Left lung (tissue), 10 donors: ENCODE measurements around the gene SLC33A1. TPM values are rescaled to one million over a fixed set of nuclear protein-coding genes. Genes with fewer than 3 reads are reported as not detected.
"Not testable (repeated sequence)": the region's sequence is repeated elsewhere in the genome, so short reads cannot be mapped to it uniquely, and the experiment has no call there.

Experiments
- ATAC-seq: fragments of 200-7000 bp; cut with Tn5 transposase; one replicate; pipeline ENCODE4 v1.9.1; 2020; ENCODE audit warnings: moderate library complexity
- DNase-seq, 4 donors: peaks; one replicate each; pipeline ENCODE4 v3.0.0-alpha.2; 2013 to 2020
- H3K27ac ChIP-seq, 2 donors: fragments of 200-600 bp; sonication (generic) in 1 of 2; one replicate each; pipeline versions ENCODE4 v1.5.0 to v1.8.0; 2020 to 2021
- H3K27me3 ChIP-seq, 2 donors: fragments of 200-600 bp; sonication (generic) in 1 of 2; one replicate each; pipeline versions ENCODE4 v1.5.0 to v1.8.0; 2020 to 2021
- H3K36me3 ChIP-seq, 2 donors: fragments of 200-600 bp; sonication (generic) in 1 of 2; one replicate each; pipeline versions ENCODE4 v1.5.0 to v1.8.0; 2020 to 2021
- H3K4me1 ChIP-seq, 2 donors: fragments of 200-600 bp; one replicate each; pipeline ENCODE4 v1.8.0; 2021
- H3K4me3 ChIP-seq, 2 donors: fragments of 200-600 bp; sonication (generic) in 1 of 2; one replicate each; pipeline versions ENCODE4 v1.5.0 to v1.8.0; 2020 to 2021; ENCODE audit warnings: mild to moderate bottlenecking in 1 of 2
- H3K9me3 ChIP-seq, 2 donors: fragments of 200-600 bp; sonication (generic) in 1 of 2; one replicate each; pipeline versions ENCODE4 v1.5.0 to v1.8.0; 2020 to 2021
- intact Hi-C, 2 donors: fragments of 100-400 bp; cut with DNase I; formaldehyde crosslinking; loops; one replicate each; pipeline versions ENCODE4 v1.11.2 to v1.14.2; 2022
- polyA plus RNA-seq, 6 donors: library from polyadenylated mRNA; unstranded; fragments of 120-200 nt; gene quantifications; one replicate each; pipeline ENCODE4 v1.2.1, GENCODE V29; 2013; ENCODE audit not compliant: insufficient read length in 6 of 6
- total RNA-seq, 2 donors: library from RNA; stranded (reverse); fragmentation: NEBNext Ultra II Directional; extraction: Animal tissue kit (Norgen Biotek cat#: 25700); gene quantifications; one replicate each; pipeline ENCODE4 v1.2.1, GENCODE V29; 2021
- TF ChIP-seq, protein P1 (sequence below), 2 donors: fragments of 200-600 bp; sonication (generic) in 1 of 2; IDR thresholded peaks; one replicate each; pipeline versions ENCODE4 v1.5.0 to v1.8.0; 2021; ENCODE audit warnings: antibody characterized with exemption in 2 of 2
- donor health status: DM: no; HTN: yes; CAD: no.
- donor health status: DM: no; HTN: no; CAD: no.

SLC33A1 gene
- total and polyA plus RNA-seq, 8 donors: 29.0 to 48.9 (median 36.1) TPM

GRCh38 chr3:155889952-155890351 is 35.7 kb upstream of the SLC33A1 start:
- peaks cover 0 to 14% of the 10 kb centered on the region in 2 donors for H3K4me1 ChIP-seq
- DNase-seq (no peak), ATAC-seq (no peak)
- H3K36me3 ChIP-seq: peaks cover 0 to 13% of the 10 kb centered on the region in 2 donors
- no peaks in the 10 kb centered on the region for H3K27me3 ChIP-seq
- no peak overlapping the region for H3K27ac ChIP-seq
- intact Hi-C loops: no loop called here
- no peak overlapping the region for H3K4me3 ChIP-seq
- H3K9me3 ChIP-seq: no peaks in the 10 kb centered on the region
- TF ChIP-seq, protein P1, sequence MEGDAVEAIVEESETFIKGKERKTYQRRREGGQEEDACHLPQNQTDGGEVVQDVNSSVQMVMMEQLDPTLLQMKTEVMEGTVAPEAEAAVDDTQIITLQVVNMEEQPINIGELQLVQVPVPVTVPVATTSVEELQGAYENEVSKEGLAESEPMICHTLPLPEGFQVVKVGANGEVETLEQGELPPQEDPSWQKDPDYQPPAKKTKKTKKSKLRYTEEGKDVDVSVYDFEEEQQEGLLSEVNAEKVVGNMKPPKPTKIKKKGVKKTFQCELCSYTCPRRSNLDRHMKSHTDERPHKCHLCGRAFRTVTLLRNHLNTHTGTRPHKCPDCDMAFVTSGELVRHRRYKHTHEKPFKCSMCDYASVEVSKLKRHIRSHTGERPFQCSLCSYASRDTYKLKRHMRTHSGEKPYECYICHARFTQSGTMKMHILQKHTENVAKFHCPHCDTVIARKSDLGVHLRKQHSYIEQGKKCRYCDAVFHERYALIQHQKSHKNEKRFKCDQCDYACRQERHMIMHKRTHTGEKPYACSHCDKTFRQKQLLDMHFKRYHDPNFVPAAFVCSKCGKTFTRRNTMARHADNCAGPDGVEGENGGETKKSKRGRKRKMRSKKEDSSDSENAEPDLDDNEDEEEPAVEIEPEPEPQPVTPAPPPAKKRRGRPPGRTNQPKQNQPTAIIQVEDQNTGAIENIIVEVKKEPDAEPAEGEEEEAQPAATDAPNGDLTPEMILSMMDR (IDR thresholded peaks at IDR 0.05): no peak

DNA sequence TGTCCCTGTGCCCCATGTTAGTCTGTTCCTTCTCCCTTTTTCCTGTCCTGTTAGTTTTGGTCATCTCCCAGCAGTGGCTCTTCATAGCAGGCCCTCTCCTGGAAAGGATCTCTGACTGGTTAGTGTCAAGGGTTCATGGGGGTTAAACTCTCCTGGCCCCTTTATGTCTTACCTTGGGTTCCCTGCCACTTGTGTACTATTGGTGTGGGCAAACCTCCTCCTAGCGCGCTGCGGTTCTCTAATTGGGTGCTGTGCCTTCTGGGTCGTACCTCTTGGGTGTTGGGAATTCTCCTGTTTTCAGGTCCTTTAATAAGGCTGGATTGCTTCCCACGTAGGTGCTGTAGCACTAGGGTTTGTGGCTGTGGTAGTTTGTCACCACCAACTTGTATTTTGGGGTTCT is 35.0 kb upstream of the SLC33A1 start:
- Histone ChIP-seq H3K4me3 (no peak overlapping the region), H3K27me3 (no peaks in the 10 kb centered on the region), H3K9me3 (no peaks in the 10 kb centered on the region), H3K4me1 (peaks cover 0 to 14% of the 10 kb centered on the region in 2 donors), H3K27ac (no peak overlapping the region), H3K36me3 (peaks cover 0 to 5% of the 10 kb centered on the region in 2 donors)
- intact Hi-C loops: no loop called here
- no peak for ATAC-seq
- no peak for DNase-seq
- TF ChIP-seq, protein P1 (IDR thresholded peaks at IDR 0.05): no peak

DNA sequence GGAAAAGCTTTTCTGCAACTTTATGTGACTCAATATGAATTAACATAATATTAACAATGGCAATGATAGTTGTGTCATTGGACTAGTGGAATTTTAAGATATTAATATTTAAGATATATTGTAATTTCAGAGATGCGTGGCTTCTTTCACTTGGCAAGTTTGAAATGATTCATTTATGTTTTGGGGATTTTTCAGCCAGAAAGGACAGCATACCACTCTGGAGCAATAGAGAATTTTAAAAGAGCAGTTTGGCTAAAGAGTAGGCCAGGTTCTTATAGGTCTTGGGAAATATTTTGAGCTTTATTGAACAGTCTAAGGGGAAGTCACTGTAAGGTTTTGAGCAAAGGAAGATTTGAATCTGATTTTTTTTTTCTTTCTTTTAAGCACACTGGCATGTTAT is 32.7 kb upstream of the SLC33A1 start:
- Histone ChIP-seq H3K36me3 (no peaks in the 10 kb centered on the region), H3K27ac (no peak overlapping the region), H3K27me3 (no peaks in the 10 kb centered on the region), H3K4me1 (peaks cover 0 to 14% of the 10 kb centered on the region in 2 donors), H3K9me3 (no peaks in the 10 kb centered on the region), H3K4me3 (no peak overlapping the region)
- DNase-seq: no peak
- intact Hi-C loops: no loop called here
- TF ChIP-seq, protein P1 (IDR thresholded peaks at IDR 0.05): no peak
- ATAC-seq: no peak

DNA sequence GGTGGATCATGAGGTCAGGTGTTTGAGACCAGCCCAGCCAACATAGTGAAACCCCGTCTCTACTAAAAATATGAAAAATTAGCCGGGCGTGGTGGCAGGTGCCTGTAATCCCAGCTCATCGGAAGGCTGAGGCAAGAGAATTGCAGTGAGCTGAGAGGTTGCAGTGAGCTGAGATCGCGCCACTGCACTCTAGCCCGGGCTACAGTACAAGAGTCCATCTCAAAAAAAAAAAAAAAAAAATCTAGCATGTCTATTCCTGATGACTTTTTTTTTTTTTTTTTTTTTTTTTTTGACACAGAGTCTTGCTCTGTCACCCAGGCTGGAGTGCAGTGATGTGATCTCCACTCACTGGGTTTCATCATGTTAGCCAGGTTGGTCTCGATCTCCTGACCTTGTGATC is 32.1 kb upstream of the SLC33A1 start:
- H3K27me3 ChIP-seq, H3K9me3 ChIP-seq, DNase-seq, H3K4me3 ChIP-seq, H3K36me3 ChIP-seq, intact Hi-C loops, H3K27ac ChIP-seq, ATAC-seq: not testable (repeated sequence)
- H3K4me1 ChIP-seq: peaks cover 2 to 14% of the 10 kb centered on the region in 2 donors

DNA sequence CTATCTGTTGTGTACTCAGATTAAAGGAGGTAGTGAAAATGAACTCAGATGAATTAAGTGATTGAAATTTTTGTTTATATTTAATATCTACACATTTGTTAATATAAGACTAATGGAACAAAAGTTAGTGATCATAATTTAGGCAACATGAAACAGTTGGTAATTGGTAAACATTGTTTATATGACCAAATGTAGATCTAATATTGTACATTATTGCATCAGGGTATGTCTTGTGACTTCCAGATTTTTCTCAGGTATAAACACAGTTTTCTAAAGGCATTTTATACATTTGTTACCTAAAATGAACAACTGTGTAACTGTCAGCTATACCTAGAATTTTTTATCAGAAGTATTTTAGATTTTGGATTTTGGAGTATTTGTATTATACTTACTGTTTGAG is 31.1 kb upstream of the SLC33A1 start:
- Histone ChIP-seq H3K4me3 (no peak overlapping the region), H3K4me1 (peaks cover 3 to 7% of the 10 kb centered on the region in 2 donors), H3K27ac (no peak overlapping the region), H3K9me3 (no peaks in the 10 kb centered on the region), H3K36me3 (no peaks in the 10 kb centered on the region), H3K27me3 (no peaks in the 10 kb centered on the region)
- no peak for ATAC-seq
- no peak for DNase-seq
- TF ChIP-seq, protein P1 (IDR thresholded peaks at IDR 0.05): no peak
- intact Hi-C loops: no loop called here

DNA sequence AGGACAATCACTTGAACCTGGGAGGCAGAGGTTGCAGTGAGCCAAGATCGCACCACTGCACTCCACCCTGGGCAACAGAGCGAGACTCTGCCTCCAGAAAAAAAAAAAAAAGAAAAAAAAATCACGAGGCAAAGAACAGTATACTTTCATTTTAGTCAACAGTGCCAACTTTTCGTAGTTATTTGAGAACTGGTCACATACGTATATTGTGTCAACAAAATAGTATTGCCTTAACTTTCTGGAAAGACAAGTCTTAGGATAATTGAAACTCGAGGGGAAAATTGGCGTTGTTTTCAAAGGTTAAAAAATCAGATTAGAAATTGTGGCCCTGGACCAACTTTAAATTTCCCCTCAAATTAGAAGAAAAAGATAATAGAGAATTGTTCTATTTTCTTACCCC is 30.1 kb upstream of the SLC33A1 start:
- DNase-seq (peak in 1 of 4 donors; percentile 6), ATAC-seq (no peak)
- Histone ChIP-seq H3K27me3 (no peaks in the 10 kb centered on the region), H3K4me3 (no peak overlapping the region), H3K4me1 (peaks cover 0 to 3% of the 10 kb centered on the region in 2 donors), H3K27ac (no peak overlapping the region), H3K36me3 (no peaks in the 10 kb centered on the region), H3K9me3 (no peaks in the 10 kb centered on the region)
- TF ChIP-seq, protein P1 (IDR thresholded peaks at IDR 0.05): no peak
- intact Hi-C loops: no loop called here
